ENCODE results near the gene AAMDC.
"Not testable (repeated sequence)": the region's sequence is repeated elsewhere in the genome, so short reads cannot be mapped to it uniquely, and the experiment has no call there.

The AAMDC gene

DNA sequence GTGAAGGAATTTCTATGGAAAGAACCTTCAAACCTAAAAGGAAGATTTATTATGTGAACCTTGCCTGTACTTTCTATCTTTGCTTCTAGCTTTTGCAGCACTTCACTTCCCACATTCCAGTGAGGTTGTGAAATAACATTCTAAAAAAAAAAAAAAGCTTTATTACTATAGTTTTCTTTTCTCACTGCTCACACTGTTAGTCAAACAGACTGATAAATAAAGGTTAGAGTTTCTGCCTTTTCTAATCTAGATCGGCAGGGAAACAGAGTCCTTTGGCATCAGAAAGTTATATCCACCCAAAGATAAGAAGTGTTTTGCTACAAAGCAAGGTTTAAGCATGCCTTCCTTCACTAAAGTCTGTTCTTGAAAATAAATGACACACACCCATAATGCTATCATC is 2.8 kb downstream of the AAMDC start:
- peaks cover 4% of the 10 kb centered on the region for H3K4me1 ChIP-seq (ENCODE audit: insufficient read depth, poor library complexity, severe bottlenecking)
- H3K27me3 ChIP-seq (ENCODE audit: insufficient read depth, poor library complexity, severe bottlenecking) = no peaks in the 10 kb centered on the region
- no peak overlapping the region for H3K27ac ChIP-seq (ENCODE audit: poor library complexity, severe bottlenecking)
- H3K36me3 ChIP-seq (ENCODE audit: low read depth) = 0 out of 2 replicates have a peak, but pooled peaks cover 2% of the 10 kb centered on the region
- DNase-seq (ENCODE audit: low spot score) = no peak
- no peak for ATAC-seq (ENCODE audit: low read depth)
- no peak overlapping the region for H3K4me3 ChIP-seq (ENCODE audit: severe bottlenecking)
- no peaks in the 10 kb centered on the region for H3K9me3 ChIP-seq (ENCODE audit: severe bottlenecking)
- TF ChIP-seq, protein P1, sequence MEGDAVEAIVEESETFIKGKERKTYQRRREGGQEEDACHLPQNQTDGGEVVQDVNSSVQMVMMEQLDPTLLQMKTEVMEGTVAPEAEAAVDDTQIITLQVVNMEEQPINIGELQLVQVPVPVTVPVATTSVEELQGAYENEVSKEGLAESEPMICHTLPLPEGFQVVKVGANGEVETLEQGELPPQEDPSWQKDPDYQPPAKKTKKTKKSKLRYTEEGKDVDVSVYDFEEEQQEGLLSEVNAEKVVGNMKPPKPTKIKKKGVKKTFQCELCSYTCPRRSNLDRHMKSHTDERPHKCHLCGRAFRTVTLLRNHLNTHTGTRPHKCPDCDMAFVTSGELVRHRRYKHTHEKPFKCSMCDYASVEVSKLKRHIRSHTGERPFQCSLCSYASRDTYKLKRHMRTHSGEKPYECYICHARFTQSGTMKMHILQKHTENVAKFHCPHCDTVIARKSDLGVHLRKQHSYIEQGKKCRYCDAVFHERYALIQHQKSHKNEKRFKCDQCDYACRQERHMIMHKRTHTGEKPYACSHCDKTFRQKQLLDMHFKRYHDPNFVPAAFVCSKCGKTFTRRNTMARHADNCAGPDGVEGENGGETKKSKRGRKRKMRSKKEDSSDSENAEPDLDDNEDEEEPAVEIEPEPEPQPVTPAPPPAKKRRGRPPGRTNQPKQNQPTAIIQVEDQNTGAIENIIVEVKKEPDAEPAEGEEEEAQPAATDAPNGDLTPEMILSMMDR (IDR thresholded peaks at IDR 0.05; ENCODE audit: poor library complexity, severe bottlenecking) = no peak

DNA sequence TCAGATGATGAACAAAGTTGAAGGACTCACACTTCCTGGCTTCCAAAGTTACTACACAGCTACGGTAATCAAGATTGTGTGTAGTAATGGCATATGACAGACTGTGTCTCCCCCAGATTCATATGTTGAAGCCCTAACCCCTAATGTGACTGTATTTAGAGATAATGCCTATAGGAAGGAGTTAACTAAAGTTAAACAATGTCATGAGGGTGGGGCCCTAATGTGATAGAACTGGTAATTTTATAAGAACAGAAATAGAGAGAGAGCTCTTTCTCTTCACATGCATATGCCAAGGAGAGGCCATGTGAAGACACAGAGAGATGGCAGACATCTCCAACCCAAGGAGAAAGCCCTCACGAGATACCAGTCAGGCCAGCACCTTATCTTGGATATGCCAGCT is 8.0 kb downstream of the AAMDC start:
- H3K9me3 ChIP-seq (ENCODE audit: severe bottlenecking) = no peaks in the 10 kb centered on the region
- no peaks in the 10 kb centered on the region for H3K27me3 ChIP-seq (ENCODE audit: insufficient read depth, poor library complexity, severe bottlenecking)
- no peaks in the 10 kb centered on the region for H3K36me3 ChIP-seq (ENCODE audit: low read depth)
- no peak overlapping the region for H3K27ac ChIP-seq (ENCODE audit: poor library complexity, severe bottlenecking)
- DNase-seq (ENCODE audit: low spot score) (no peak), ATAC-seq (ENCODE audit: low read depth) (no peak)
- TF ChIP-seq, protein P1 (IDR thresholded peaks at IDR 0.05; ENCODE audit: poor library complexity, severe bottlenecking) = no peak
- no peaks in the 10 kb centered on the region for H3K4me1 ChIP-seq (ENCODE audit: insufficient read depth, poor library complexity, severe bottlenecking)
- no peak overlapping the region for H3K4me3 ChIP-seq (ENCODE audit: severe bottlenecking)

- ATAC-seq (ENCODE audit: low read depth) (no peak), DNase-seq (ENCODE audit: low spot score) (no peak)
- no peak overlapping the region for H3K27ac ChIP-seq (ENCODE audit: poor library complexity, severe bottlenecking)
- H3K27me3 ChIP-seq (ENCODE audit: insufficient read depth, poor library complexity, severe bottlenecking) = no peaks in the 10 kb centered on the region
- TF ChIP-seq, protein P1 (IDR thresholded peaks at IDR 0.05; ENCODE audit: poor library complexity, severe bottlenecking) = no peak
- no peak overlapping the region for H3K4me3 ChIP-seq (ENCODE audit: severe bottlenecking)
- H3K36me3 ChIP-seq (ENCODE audit: low read depth) = no peaks in the 10 kb centered on the region
- H3K4me1 ChIP-seq (ENCODE audit: insufficient read depth, poor library complexity, severe bottlenecking) = no peaks in the 10 kb centered on the region
- H3K9me3 ChIP-seq (ENCODE audit: severe bottlenecking) = no peaks in the 10 kb centered on the region
These were observed 12.4 kb downstream of the AAMDC start for GRCh38 chr11:77833302-77833701.

GRCh38 chr11:77842441-77843121 is 21.6 kb downstream of the AAMDC start:
- Histone ChIP-seq H3K27ac (ENCODE audit: poor library complexity, severe bottlenecking) (no peak overlapping the region), H3K4me3 (ENCODE audit: severe bottlenecking) (no peak overlapping the region), H3K9me3 (ENCODE audit: severe bottlenecking) (no peaks in the 10 kb centered on the region), H3K4me1 (ENCODE audit: insufficient read depth, poor library complexity, severe bottlenecking) (no peaks in the 10 kb centered on the region), H3K36me3 (ENCODE audit: low read depth) (no peaks in the 10 kb centered on the region), H3K27me3 (ENCODE audit: insufficient read depth, poor library complexity, severe bottlenecking) (no peaks in the 10 kb centered on the region)
- TF ChIP-seq, protein P1 (IDR thresholded peaks at IDR 0.05; ENCODE audit: poor library complexity, severe bottlenecking) = no peak
- ATAC-seq (ENCODE audit: low read depth) (no peak), DNase-seq (ENCODE audit: low spot score) (no peak)

DNA sequence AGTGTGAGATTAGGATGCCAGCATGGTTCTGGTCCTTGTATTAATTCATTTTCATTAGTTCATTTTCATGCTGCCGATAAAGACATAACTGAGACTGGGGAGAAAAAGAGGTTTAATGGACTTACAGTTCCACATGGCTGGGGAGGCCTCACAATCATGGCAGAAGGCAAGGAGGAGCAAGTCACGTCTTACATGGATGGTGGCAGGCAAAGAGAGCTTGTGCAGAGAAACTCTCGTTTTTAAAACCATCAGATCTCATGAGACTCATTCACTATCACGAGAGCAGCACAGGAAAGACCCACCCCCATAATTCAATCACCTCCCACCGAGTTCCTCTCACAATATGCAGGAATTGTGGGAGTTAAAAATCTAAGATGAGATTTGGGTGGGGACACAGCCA is 22.8 kb downstream of the AAMDC start:
- not testable (repeated sequence) for H3K27me3 ChIP-seq (ENCODE audit: insufficient read depth, poor library complexity, severe bottlenecking); H3K4me1 ChIP-seq (ENCODE audit: insufficient read depth, poor library complexity, severe bottlenecking); H3K27ac ChIP-seq (ENCODE audit: poor library complexity, severe bottlenecking); DNase-seq (ENCODE audit: low spot score); H3K4me3 ChIP-seq (ENCODE audit: severe bottlenecking); H3K9me3 ChIP-seq (ENCODE audit: severe bottlenecking); ATAC-seq (ENCODE audit: low read depth); H3K36me3 ChIP-seq (ENCODE audit: low read depth)

Measured in RWPE2 (cell line).